H9 (cell line): ENCODE data around the gene MYRF. TPM values are rescaled to one million over a fixed set of nuclear protein-coding genes. Genes with fewer than 3 reads are reported as not detected.

Experiments used
- DNase-seq: peaks from one replicate; pipeline ENCODE4 v3.0.0-alpha.2; 2017
- H2AFZ ChIP-seq: one replicate; pipeline ENCODE4 v1.6.1; 2013; ENCODE audit warnings: mild to moderate bottlenecking, low read length, control low read depth, moderate library complexity
- H2AK5ac ChIP-seq: 2 replicates; pipeline ENCODE4 v1.6.1; 2013; ENCODE audit warnings: low read length, control low read depth, mixed read lengths; ENCODE audit not compliant: insufficient read length
- H2BK120ac ChIP-seq: one replicate; pipeline ENCODE4 v1.6.1; 2013; ENCODE audit warnings: low read depth, mild to moderate bottlenecking, low read length, control low read depth, inconsistent platforms; ENCODE audit not compliant: poor library complexity, severe bottlenecking
- H2BK12ac ChIP-seq: 2 replicates; pipeline ENCODE4 v1.6.1; 2013; ENCODE audit warnings: low read length, control low read depth, mixed read lengths, low read depth; ENCODE audit not compliant: insufficient read length
- H2BK15ac ChIP-seq: 2 replicates; pipeline ENCODE4 v1.6.1; 2013; ENCODE audit warnings: low read depth, low read length, control low read depth
- H2BK20ac ChIP-seq: one replicate; pipeline ENCODE4 v1.6.1; 2013; ENCODE audit warnings: low read depth, mild to moderate bottlenecking, low read length, control low read depth, inconsistent platforms; ENCODE audit not compliant: poor library complexity, severe bottlenecking
- H2BK5ac ChIP-seq: 2 replicates; pipeline ENCODE4 v1.6.1; 2013; ENCODE audit warnings: low read length, control low read depth, mixed read lengths; ENCODE audit not compliant: insufficient read length
- H3K14ac ChIP-seq: 2 replicates; pipeline ENCODE4 v1.6.1; 2013; ENCODE audit warnings: low read length, control low read depth; ENCODE audit not compliant: insufficient read depth
- H3K18ac ChIP-seq: 2 replicates; pipeline ENCODE4 v1.6.1; 2013; ENCODE audit warnings: low read depth, mild to moderate bottlenecking, mixed read lengths, low read length, control low read depth; ENCODE audit not compliant: insufficient read length
- H3K23ac ChIP-seq: 2 replicates; pipeline ENCODE4 v1.6.1; 2013; ENCODE audit warnings: low read length, control low read depth, mixed read lengths, low read depth; ENCODE audit not compliant: insufficient read length
- H3K23me2 ChIP-seq: 2 replicates; pipeline ENCODE4 v1.6.1; 2013; ENCODE audit warnings: low read depth, mild to moderate bottlenecking, mixed read lengths, low read length, control low read depth; ENCODE audit not compliant: insufficient read length, poor library complexity, severe bottlenecking
- H3K27ac ChIP-seq: 2 replicates; pipeline ENCODE4 v1.5.1; 2013; ENCODE audit warnings: low read length, control low read depth, mixed read lengths, low read depth; ENCODE audit not compliant: insufficient read length
- H3K27me3 ChIP-seq: 2 replicates; pipeline ENCODE4 v1.6.1; 2013; ENCODE audit warnings: low read length, control low read depth, inconsistent platforms; ENCODE audit not compliant: insufficient read depth
- H3K4ac ChIP-seq: 2 replicates; pipeline ENCODE4 v1.6.1; 2013; ENCODE audit warnings: low read depth, mild to moderate bottlenecking, control low read depth, inconsistent platforms, low read length, moderate library complexity
- H3K4me1 ChIP-seq: 2 replicates; pipeline ENCODE4 v1.6.1; 2013; ENCODE audit warnings: low read length, control low read depth, inconsistent platforms; ENCODE audit not compliant: insufficient read depth
- H3K4me2 ChIP-seq: 2 replicates; pipeline ENCODE4 v1.6.1; 2013; ENCODE audit warnings: low read length, control low read depth, mixed read lengths; ENCODE audit not compliant: insufficient read length, insufficient read depth
- H3K56ac ChIP-seq: 2 replicates; pipeline ENCODE4 v1.6.1; 2013; ENCODE audit warnings: low read depth, mild to moderate bottlenecking, mixed read lengths, low read length, control low read depth; ENCODE audit not compliant: insufficient read length
- H3K79me1 ChIP-seq: 2 replicates; pipeline ENCODE4 v1.6.1; 2013; ENCODE audit warnings: low read depth, mild to moderate bottlenecking, moderate library complexity, low read length, control low read depth, inconsistent platforms; ENCODE audit not compliant: insufficient read depth, poor library complexity, severe bottlenecking
- H3K79me2 ChIP-seq: 2 replicates; pipeline ENCODE4 v1.6.1; 2013; ENCODE audit warnings: low read length, control low read depth, inconsistent platforms; ENCODE audit not compliant: insufficient read depth
- H3K9ac ChIP-seq: 2 replicates; pipeline ENCODE4 v1.6.1; 2013; ENCODE audit warnings: low read length, control low read depth, mixed read lengths; ENCODE audit not compliant: insufficient read length; ENCODE audit errors: extremely low read depth
- H3K9me3 ChIP-seq: one replicate; pipeline ENCODE4 v1.6.1; 2013; ENCODE audit warnings: low read depth, low read length, inconsistent platforms; ENCODE audit not compliant: control insufficient read depth
- H3T11ph ChIP-seq: one replicate; pipeline ENCODE4 v1.6.1; 2013; ENCODE audit warnings: mild to moderate bottlenecking, low read length, control low read depth, inconsistent platforms
- H4K20me1 ChIP-seq: one replicate; pipeline ENCODE4 v1.6.1; 2013; ENCODE audit not compliant: control insufficient read depth, insufficient read length, insufficient read depth
- H4K5ac ChIP-seq: 2 replicates; pipeline ENCODE4 v1.6.1; 2013; ENCODE audit warnings: low read depth, mild to moderate bottlenecking, mixed read lengths, low read length, control low read depth; ENCODE audit not compliant: insufficient read length
- H4K8ac ChIP-seq: replicated peaks from 2 replicates; pipeline ENCODE4 v1.6.1; 2013; ENCODE audit warnings: low read length, control low read depth, mixed read lengths, low read depth; ENCODE audit not compliant: insufficient read length
- H4K91ac ChIP-seq: 2 replicates; pipeline ENCODE4 v1.6.1; 2013; ENCODE audit warnings: low read depth, mild to moderate bottlenecking, moderate library complexity, mixed read lengths, low read length, control low read depth; ENCODE audit not compliant: insufficient read length
- H3K27ac Mint-ChIP-seq, 3 experiments: 2 replicates in 2 of 3; 3 replicates in 1 of 3; pipeline ENCODE4 v1.8.0; 2020 to 2021; ENCODE audit warnings: mixed read lengths in 3 of 3, mild to moderate bottlenecking in 1 of 3, moderate library complexity in 1 of 3
- H3K27me3 Mint-ChIP-seq: 2 replicates; pipeline ENCODE4 v1.8.0; 2021; ENCODE audit warnings: low read depth, mild to moderate bottlenecking, moderate library complexity, mixed read lengths
- H3K36me3 Mint-ChIP-seq, 3 experiments: 2 replicates in 2 of 3; 3 replicates in 1 of 3; pipeline ENCODE4 v1.8.0; 2020 to 2021; ENCODE audit warnings: low read depth in 3 of 3, mixed read lengths in 3 of 3; ENCODE audit not compliant: insufficient read depth in 1 of 3
- H3K4me1 Mint-ChIP-seq, 2 experiments: 2 replicates each; pipeline ENCODE4 v1.8.0; 2020; ENCODE audit warnings: mixed read lengths in 2 of 2
- H3K4me3 Mint-ChIP-seq, 2 experiments: 2 replicates in 1 of 2; 3 replicates in 1 of 2; pipeline ENCODE4 v1.8.0; 2020 to 2021; ENCODE audit warnings: mild to moderate bottlenecking in 2 of 2, mixed read lengths in 2 of 2, moderate library complexity in 1 of 2
- H3K9me3 Mint-ChIP-seq, 2 experiments: 2 replicates in 1 of 2; 3 replicates in 1 of 2; pipeline ENCODE4 v1.8.0; 2020; ENCODE audit warnings: mild to moderate bottlenecking in 2 of 2, mixed read lengths in 2 of 2, moderate library complexity in 1 of 2
- CTCF ChIP-seq: fragments of 200-600 bp; sonication (generic); conservative IDR thresholded peaks from 3 replicates; pipeline ENCODE4 v1.8.0; 2021; ENCODE audit warnings: antibody characterized with exemption, mild to moderate bottlenecking
- WGBS: extraction: QIAGEN DNeasy Blood & Tissue Kit; methylation state at CpG from one replicate; pipeline ENCODE4 v1.1.7; 2013; ENCODE audit warnings: missing lambda C conversion rate, low lambda C conversion rate, mixed read lengths; ENCODE audit not compliant: insufficient read length; ENCODE audit errors: extremely low coverage; 5-methylcytosine and 5-hydroxymethylcytosine counted together
- total RNA-seq: library from RNA; stranded (reverse); gene quantifications from 2 replicates; pipeline ENCODE4 v1.2.1, GENCODE V29; 2021

The MYRF gene
- total RNA-seq, 1 experiment from 2014 or later: 13.9 TPM

- H3K79me2 ChIP-seq: peaks cover 2% of the 10 kb centered on the region; the same call in 1 of the 2 replicates
- WGBS: no CpG with 5 or more reads among the region's 4 CpGs
- Mint-ChIP-seq H3K4me1 (peaks cover 15 to 17% of the 10 kb centered on the region in 2 experiments), H3K9me3 (peaks cover 0 to 2% of the 10 kb centered on the region in 2 experiments; a peak in 2 of 5 replicates), H3K4me3 (no peak overlapping the region), H3K27me3 (no peaks in the 10 kb centered on the region), H3K36me3 (peaks cover 58 to 65% (median 64%) of the 10 kb centered on the region in 3 experiments), H3K27ac (peak overlapping the region in 2 of 3 experiments; percentile 34 to 40; a peak in 1 of 7 replicates)
- H4K8ac ChIP-seq: no peak overlapping the region
- no peak overlapping the region for H2BK15ac ChIP-seq
- no peak for TF ChIP-seq CTCF
- H3K56ac ChIP-seq: no peak overlapping the region
- H2BK20ac ChIP-seq: no peak overlapping the region
- no peak overlapping the region for H3K4me2 ChIP-seq
- no peak overlapping the region for H2AFZ ChIP-seq
- H3K9ac ChIP-seq: no peak overlapping the region
- DNase-seq: no peak
- H4K91ac ChIP-seq: no peak overlapping the region
- no peaks in the 10 kb centered on the region for H3K79me1 ChIP-seq
- H3K4me1 ChIP-seq: peaks cover 7% of the 10 kb centered on the region
- H3K27ac ChIP-seq: no peak overlapping the region
- no peak overlapping the region for H3T11ph ChIP-seq
- no peak overlapping the region for H3K14ac ChIP-seq
- no peak overlapping the region for H4K5ac ChIP-seq
- H3K18ac ChIP-seq: no peak overlapping the region
- H3K23ac ChIP-seq: no peak overlapping the region
- H3K4ac ChIP-seq: no peak overlapping the region
- H3K9me3 ChIP-seq: no peaks in the 10 kb centered on the region
- H2BK5ac ChIP-seq: no peak overlapping the region
- peaks cover 6% of the 10 kb centered on the region for H3K23me2 ChIP-seq
- H2BK12ac ChIP-seq: no peak overlapping the region
- H3K27me3 ChIP-seq: no peaks in the 10 kb centered on the region
- no peak overlapping the region for H2BK120ac ChIP-seq
- H4K20me1 ChIP-seq: no peaks in the 10 kb centered on the region
- H2AK5ac ChIP-seq: no peak overlapping the region
These were observed 60.4 kb downstream of the MYRF start for GRCh38 chr11:61812736-61813411.
